Activated T-helper 2 cell treated with anti-CD3 and anti-CD28 coated beads, Interferon-gamma antibody, Interleukin-2, Interleukin-4, amounts not matched to agents 10 μg/mL and 5 μg/mL and 100 μg/mL, durations not matched to agents 14 hours and 24 hours and 36 hours (primary cell): ENCODE measurements around the gene DDHD1. TPM values are rescaled to one million over a fixed set of nuclear protein-coding genes. Genes with fewer than 3 reads are reported as not detected.

Source experiments
- DNase-seq: peaks from one replicate; pipeline ENCODE4 v3.0.0; 2021; ENCODE audit warnings: low spot score
- H3K27ac Mint-ChIP-seq: one replicate; pipeline ENCODE4 v1.8.0; 2021; ENCODE audit warnings: mixed read lengths
- H3K27me3 Mint-ChIP-seq: one replicate; pipeline ENCODE4 v1.8.0; 2021; ENCODE audit warnings: low read depth, mixed read lengths
- H3K36me3 Mint-ChIP-seq: one replicate; pipeline ENCODE4 v1.8.0; 2021; ENCODE audit warnings: low read depth, mixed read lengths
- H3K4me1 Mint-ChIP-seq: one replicate; pipeline ENCODE4 v1.8.0; 2021; ENCODE audit warnings: low read depth, mixed read lengths
- H3K4me3 Mint-ChIP-seq: one replicate; pipeline ENCODE4 v1.8.0; 2021; ENCODE audit warnings: low read depth, mild to moderate bottlenecking, moderate library complexity, mixed read lengths
- H3K9me3 Mint-ChIP-seq: one replicate; pipeline ENCODE4 v1.8.0; 2021; ENCODE audit warnings: mixed read lengths
- intact Hi-C: fragments of 100-400 bp; cut with micrococcal nuclease; formaldehyde crosslinking; loops from one replicate; pipeline ENCODE4 v1.15.1; 2023
- total RNA-seq: library from RNA; stranded (reverse); gene quantifications from 2 replicates; pipeline ENCODE4 v1.2.3, GENCODE V29; 2022

The DDHD1 gene
- total RNA-seq, 1 donor from 2014 or later: 53.7 TPM

DNA sequence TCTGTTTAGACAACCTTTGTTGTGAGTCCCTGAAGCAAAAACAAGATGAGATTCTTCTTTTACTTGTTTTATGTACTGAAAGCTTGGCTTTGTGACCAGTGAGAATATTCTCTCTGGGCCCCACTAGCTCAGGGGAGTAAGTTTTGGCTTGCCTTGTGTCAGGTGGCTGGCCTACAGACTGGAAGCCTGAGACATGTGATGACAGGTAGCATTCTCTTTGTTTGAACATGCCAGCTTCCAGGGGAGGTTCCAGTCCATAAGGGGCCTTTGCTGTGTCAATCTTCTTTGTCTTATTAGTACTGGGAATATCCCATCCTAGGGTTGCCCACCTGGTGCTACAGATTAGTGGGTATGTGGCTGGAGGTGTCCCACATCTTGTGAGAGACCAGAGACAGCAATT, 136.2 kb downstream of the DDHD1 start:
- intact Hi-C loops: no loop called here
- Mint-ChIP-seq H3K36me3 (no peaks in the 10 kb centered on the region), H3K9me3 (no peaks in the 10 kb centered on the region), H3K27me3 (peaks cover 2% of the 10 kb centered on the region), H3K27ac (no peak overlapping the region), H3K4me1 (no peaks in the 10 kb centered on the region), H3K4me3 (no peak overlapping the region)
- DNase-seq: no peak

DNA sequence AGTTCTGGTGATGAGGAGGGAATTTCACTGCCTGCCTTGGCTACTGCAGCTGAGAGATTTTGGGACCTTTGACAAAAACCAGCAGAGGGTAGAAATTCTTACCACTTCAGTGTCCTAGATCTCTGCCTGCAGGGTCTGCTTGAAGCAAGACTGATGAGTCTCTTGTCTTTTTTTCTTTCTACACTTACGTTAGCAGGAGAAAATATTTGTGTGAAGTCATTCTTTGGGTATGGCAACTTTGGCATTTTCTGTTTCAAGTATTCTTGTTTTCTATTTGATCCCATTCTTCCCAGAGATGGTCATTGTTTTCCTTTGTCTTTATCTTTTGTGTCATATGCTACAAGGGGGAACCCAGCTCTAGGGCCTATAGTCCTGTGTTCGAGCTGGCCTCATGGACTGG, 136.6 kb downstream of the DDHD1 start:
- DNase-seq: no peak
- Mint-ChIP-seq H3K9me3 (no peaks in the 10 kb centered on the region), H3K4me1 (no peaks in the 10 kb centered on the region), H3K4me3 (no peak overlapping the region), H3K36me3 (no peaks in the 10 kb centered on the region), H3K27me3 (peaks cover 2% of the 10 kb centered on the region), H3K27ac (no peak overlapping the region)
- intact Hi-C loops: no loop called here

DNA sequence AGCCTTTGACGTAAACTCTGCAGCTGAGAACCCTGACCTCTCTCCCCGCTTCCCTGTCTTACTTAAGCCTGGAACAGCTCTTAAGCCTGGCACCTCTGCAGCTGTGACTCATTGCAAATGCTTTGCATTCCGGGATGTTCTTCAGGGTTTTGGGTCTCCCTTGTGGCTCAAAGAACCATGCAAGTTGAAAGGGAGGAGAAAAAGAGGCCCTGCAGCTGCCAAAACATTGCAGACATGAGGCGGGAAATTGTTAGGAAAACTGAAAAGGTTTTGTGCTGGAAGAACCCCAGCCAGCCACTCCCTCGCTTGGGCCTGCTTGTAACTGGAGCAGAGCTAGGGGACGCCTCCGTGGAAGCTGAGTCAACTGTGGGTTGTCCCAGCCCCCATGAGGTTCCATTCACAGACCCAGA, 142.1 kb downstream of the DDHD1 start:
- Mint-ChIP-seq H3K36me3 (no peaks in the 10 kb centered on the region), H3K27me3 (peaks cover 9% of the 10 kb centered on the region), H3K4me1 (peaks cover 5% of the 10 kb centered on the region), H3K4me3 (no peak overlapping the region), H3K9me3 (no peaks in the 10 kb centered on the region), H3K27ac (no peak overlapping the region)
- DNase-seq: no peak
- intact Hi-C loops: no loop called here

DNA sequence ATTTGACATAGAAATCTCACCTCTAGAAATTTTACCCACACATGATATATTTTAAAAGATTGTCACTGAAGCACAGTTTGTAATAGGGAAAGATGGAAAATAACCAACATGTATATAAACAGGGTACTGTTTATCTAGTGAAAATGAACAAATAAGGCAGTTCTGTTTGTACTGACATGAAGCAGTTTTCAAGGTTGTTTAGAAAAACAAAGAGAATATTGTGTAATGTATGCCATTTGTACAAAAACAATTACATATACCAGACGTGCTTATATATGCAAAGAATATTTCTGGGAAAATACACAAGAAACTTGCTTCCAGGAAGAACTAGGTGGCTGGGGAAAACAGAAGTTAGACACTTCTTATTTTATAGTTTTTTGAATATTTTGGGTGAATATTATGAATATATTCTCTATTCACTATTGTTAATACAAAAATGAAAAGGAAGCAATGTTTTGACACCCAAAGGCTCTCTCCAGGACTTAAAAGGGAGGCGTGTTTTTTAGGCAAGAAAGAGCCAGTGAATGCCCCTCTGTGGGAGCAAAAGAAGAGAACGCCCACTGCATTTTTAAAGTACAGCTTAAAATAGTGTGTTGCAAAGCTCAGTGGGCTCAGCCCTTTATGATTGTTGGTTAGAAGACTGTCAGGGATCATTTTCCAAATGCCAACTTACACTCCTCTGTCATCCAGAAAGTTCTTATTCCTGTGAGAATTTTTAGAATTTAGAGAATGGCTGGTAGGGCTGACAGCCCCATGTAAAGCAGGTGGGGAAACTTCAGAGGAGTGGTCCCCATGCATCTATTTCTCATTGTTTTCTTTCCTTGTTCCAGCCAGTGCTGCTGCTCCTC, 142.7 kb downstream of the DDHD1 start:
- Mint-ChIP-seq H3K36me3 (no peaks in the 10 kb centered on the region), H3K27me3 (peaks cover 7% of the 10 kb centered on the region), H3K4me1 (peaks cover 5% of the 10 kb centered on the region), H3K27ac (no peak overlapping the region), H3K9me3 (no peaks in the 10 kb centered on the region), H3K4me3 (no peak overlapping the region)
- intact Hi-C loops: no loop called here
- no peak for DNase-seq

DNA sequence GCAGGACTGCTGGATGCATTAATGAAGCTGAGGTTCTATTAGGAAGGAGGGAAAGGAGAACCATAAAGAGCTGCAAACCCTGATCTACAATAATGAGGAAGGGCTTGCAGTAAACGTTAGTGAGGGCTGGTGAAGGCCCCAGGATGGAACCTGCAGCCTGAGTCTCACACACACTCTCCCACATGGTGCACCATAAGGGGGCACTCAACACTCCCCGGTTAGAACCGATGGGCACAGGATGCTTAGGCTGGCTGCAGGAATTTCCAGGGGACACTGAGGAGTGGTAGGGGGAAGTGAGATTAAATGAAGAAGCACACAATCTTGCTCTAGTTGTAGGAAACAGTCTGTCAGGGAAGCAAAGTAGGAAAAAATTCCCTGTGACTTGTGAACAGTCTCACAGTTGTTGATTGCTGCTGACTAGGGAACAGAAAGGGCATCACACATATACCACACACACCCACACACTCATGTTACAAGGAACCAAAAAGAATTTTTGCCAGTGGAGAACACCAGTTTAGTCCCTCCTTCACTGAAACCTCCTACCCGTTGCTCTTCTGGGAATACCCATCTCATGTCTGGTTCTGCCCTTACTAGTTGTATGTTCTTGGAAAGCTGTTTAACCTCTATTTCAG, 146.1 kb downstream of the DDHD1 start:
- Mint-ChIP-seq H3K36me3 (no peaks in the 10 kb centered on the region), H3K27ac (no peak overlapping the region), H3K4me3 (no peak overlapping the region), H3K27me3 (peaks cover 7% of the 10 kb centered on the region), H3K9me3 (no peaks in the 10 kb centered on the region), H3K4me1 (peaks cover 7% of the 10 kb centered on the region)
- no peak for DNase-seq
- intact Hi-C loops: no loop called here

DNA sequence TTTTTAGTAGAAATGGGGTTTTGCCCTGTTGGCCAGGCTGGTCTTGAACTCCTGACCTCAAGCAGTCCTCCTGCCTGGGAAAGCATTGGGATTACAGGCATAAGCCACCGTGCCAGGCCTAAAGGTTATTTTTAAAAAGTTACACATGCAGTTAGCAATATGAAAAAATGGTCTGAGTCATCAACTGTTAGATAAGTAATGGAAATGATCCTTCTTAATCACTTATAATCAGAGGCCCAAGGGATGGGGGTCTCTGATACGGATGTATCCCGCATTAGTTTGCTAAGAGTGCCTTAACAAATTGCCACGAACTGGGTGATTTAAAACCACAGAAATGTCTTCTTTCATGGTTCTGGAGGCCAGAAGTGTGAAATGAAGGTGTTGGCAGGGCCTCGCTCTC, 148.1 kb downstream of the DDHD1 start:
- Mint-ChIP-seq H3K36me3 (no peaks in the 10 kb centered on the region), H3K27ac (no peak overlapping the region), H3K4me3 (no peak overlapping the region), H3K9me3 (no peaks in the 10 kb centered on the region), H3K27me3 (peaks cover 4% of the 10 kb centered on the region), H3K4me1 (peaks cover 7% of the 10 kb centered on the region)
- intact Hi-C loops: no loop called here
- DNase-seq: no peak

DNA sequence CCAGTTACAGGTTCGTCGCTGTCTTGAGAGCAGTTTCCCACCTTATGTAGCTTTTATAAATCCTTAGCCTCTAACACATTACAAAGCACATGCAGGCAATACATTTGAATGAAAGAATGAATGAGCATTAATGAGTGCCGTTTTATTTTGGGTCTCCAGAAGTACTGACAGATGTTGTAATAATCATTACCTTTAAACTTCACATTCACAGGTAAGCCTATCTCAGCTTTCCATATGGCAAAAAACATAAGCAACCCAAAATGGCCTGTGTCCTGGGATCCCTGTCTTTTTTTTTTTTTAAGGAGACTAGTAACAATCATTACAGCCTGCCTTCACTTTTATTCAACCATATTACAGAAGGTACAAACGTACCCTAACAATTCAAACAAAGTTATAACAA, 149.3 kb downstream of the DDHD1 start:
- Mint-ChIP-seq H3K9me3 (no peaks in the 10 kb centered on the region), H3K4me1 (peaks cover 7% of the 10 kb centered on the region), H3K4me3 (no peak overlapping the region), H3K36me3 (no peaks in the 10 kb centered on the region), H3K27ac (no peak overlapping the region), H3K27me3 (no peaks in the 10 kb centered on the region)
- no peak for DNase-seq
- intact Hi-C loops: no loop called here

DNA sequence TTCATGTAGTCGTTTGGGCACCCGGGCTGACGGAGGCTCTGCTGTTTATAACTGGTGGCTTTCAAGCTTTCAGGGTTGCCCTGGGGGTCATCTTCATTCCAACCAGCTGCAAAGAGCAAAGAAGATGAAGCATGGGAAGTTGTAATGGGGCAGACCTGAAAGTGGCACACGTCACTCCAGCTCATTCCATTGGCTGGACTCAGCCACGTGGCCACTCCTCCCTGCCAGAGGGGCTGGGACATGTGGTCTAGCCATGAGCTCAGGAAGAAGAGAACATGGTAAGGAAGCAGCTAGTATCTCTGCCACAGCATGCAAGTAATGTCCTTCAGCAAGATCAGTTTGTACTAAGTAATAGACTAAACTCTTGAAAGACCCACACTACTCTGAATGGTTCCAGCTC, 150.5 kb downstream of the DDHD1 start:
- H3K27me3 Mint-ChIP-seq: no peaks in the 10 kb centered on the region
- no peaks in the 10 kb centered on the region for H3K36me3 Mint-ChIP-seq
- no peak overlapping the region for H3K27ac Mint-ChIP-seq
- H3K4me1 Mint-ChIP-seq: peaks cover 6% of the 10 kb centered on the region
- H3K9me3 Mint-ChIP-seq: no peaks in the 10 kb centered on the region
- intact Hi-C loops: no loop called here
- no peak for DNase-seq
- no peak overlapping the region for H3K4me3 Mint-ChIP-seq

DNA sequence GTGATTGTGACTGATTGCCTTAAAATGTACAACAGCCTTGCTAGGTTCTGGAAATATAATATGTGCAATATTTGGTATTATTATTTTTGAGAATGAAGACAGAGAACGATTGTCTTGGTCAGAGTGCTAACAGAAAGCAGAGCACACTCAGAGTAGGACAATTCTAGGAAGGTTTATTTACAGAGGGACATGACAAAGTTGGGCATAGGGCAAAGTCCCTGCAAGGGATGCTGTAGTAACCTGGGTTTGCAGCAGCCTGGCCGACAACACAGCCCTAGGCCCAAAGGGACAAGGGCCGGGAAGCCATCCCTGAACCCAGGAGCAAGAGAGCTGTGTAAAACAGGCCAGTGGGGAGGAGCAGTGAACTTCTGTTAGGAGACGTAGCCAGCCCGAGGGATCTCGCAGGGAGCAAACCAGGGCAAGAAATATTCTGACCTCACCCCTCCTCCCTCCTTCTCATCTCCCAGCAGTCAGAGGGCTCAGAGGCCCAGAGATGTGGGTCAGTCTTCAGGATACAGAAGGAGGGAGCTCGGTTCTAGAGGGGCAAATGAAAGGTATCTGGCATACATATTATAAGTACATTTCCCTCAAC, 151.2 kb downstream of the DDHD1 start:
- Mint-ChIP-seq H3K9me3 (no peaks in the 10 kb centered on the region), H3K27ac (no peak overlapping the region), H3K36me3 (no peaks in the 10 kb centered on the region), H3K27me3 (no peaks in the 10 kb centered on the region), H3K4me3 (no peak overlapping the region), H3K4me1 (peaks cover 2% of the 10 kb centered on the region)
- intact Hi-C loops: no loop called here
- DNase-seq: no peak

DNA sequence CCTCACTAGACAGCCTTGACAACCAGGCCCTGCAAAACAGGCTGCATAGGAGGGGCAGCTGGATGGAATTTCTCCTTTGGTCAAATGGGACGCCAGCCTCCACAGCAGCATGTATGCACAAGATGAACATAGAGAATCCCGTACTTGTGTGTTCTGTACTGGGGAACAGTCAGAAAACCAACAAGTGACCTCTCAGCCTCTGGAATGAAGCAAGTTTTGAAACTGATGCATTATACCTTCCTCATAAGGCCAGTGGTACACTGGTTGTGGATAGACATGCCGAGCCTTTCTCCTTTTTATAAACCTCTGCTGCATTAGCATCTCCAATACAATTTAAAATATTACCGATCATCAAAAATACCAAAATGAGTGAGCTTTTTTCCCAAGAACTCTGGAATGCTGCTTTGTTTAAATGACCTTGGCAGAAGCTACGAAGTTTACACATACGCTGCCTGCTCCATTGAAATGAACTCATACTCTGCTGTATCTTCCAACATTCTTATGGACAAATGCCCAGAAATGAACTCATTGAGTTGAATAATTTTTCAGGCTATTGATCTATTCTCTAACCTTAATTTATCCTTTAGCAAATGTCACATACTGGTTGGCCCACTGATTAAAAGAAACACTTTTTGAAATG, 154.6 kb downstream of the DDHD1 start:
- H3K4me3 Mint-ChIP-seq: no peak overlapping the region
- H3K27ac Mint-ChIP-seq: no peak overlapping the region
- no peaks in the 10 kb centered on the region for H3K27me3 Mint-ChIP-seq
- peaks cover 2% of the 10 kb centered on the region for H3K4me1 Mint-ChIP-seq
- no peaks in the 10 kb centered on the region for H3K36me3 Mint-ChIP-seq
- H3K9me3 Mint-ChIP-seq: no peaks in the 10 kb centered on the region
- intact Hi-C loops: no loop called here
- no peak for DNase-seq

DNA sequence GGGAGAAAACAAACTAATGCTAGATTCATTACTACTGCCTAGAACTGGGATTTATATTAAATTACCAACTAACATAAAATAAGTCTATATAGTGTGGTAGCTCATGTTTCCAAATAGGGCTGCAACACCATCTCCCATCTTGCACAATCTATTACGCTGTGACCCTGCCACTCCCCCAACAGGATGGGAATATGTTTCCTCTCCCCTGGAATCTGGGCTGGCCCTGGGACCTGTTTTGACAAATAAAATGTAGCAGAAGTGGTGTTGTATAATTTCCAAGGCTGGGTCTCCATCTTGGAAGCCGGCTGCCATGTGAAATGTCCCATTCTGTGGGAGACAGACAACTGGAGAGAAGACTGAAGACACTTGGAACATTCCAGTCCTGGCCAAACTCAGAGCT, 156.6 kb downstream of the DDHD1 start:
- intact Hi-C loops: no loop called here
- no peaks in the 10 kb centered on the region for H3K4me1 Mint-ChIP-seq
- no peaks in the 10 kb centered on the region for H3K36me3 Mint-ChIP-seq
- H3K27me3 Mint-ChIP-seq: peaks cover 7% of the 10 kb centered on the region
- no peak for DNase-seq
- H3K9me3 Mint-ChIP-seq: no peaks in the 10 kb centered on the region
- no peak overlapping the region for H3K4me3 Mint-ChIP-seq
- no peak overlapping the region for H3K27ac Mint-ChIP-seq

DNA sequence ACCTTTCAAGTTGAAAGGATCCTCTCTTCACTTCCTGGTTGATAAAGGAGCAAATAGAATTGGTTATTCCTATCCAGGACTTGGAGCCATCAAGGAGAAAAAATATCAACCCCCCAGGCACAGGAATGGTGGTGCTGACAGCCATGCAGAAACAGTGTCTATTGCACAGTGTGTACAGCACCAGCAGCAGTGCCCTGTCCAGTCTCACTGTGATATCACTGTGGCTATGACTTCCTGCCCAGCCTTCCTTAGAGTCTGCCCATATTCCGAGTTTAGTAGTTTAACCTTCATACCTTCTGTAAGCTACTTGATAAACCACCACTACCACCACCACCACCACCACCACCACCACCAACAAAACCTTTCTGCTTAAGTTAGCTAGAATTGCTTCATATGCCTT, 157.1 kb downstream of the DDHD1 start:
- Mint-ChIP-seq H3K9me3 (no peaks in the 10 kb centered on the region), H3K4me3 (no peak overlapping the region), H3K36me3 (no peaks in the 10 kb centered on the region), H3K4me1 (no peaks in the 10 kb centered on the region), H3K27me3 (peaks cover 10% of the 10 kb centered on the region), H3K27ac (no peak overlapping the region)
- no peak for DNase-seq
- intact Hi-C loops: no loop called here
